Adipocyte (in vitro differentiated cells): Measurements from ENCODE around the gene CHPF.

Experiments
- DNase-seq: peaks from one replicate; pipeline ENCODE4 v3.0.0-alpha.2; 2015; ENCODE audit warnings: low read depth
- H3K27me3 ChIP-seq: replicated peaks from 2 replicates; pipeline ENCODE4 v1.7.0; 2013; ENCODE audit warnings: mild to moderate bottlenecking, low read length, moderate library complexity; ENCODE audit not compliant: control insufficient read depth, insufficient read depth
- H3K36me3 ChIP-seq: 2 replicates; pipeline ENCODE4 v1.7.0; 2013; ENCODE audit warnings: low read length, mild to moderate bottlenecking, moderate library complexity; ENCODE audit not compliant: control insufficient read depth, insufficient read depth, severe bottlenecking
- H3K4me1 ChIP-seq: 2 replicates; pipeline ENCODE4 v1.7.0; 2013; ENCODE audit warnings: mild to moderate bottlenecking, low read length, moderate library complexity; ENCODE audit not compliant: control insufficient read depth, insufficient read depth
- H3K4me3 ChIP-seq: 2 replicates; pipeline ENCODE4 v1.7.0; 2013; ENCODE audit warnings: mild to moderate bottlenecking, low read length, moderate library complexity
- H3K9ac ChIP-seq: 2 replicates; pipeline ENCODE4 v1.7.0; 2013; ENCODE audit warnings: mild to moderate bottlenecking, low read length, moderate library complexity
- H3K9me3 ChIP-seq: 2 replicates; pipeline ENCODE4 v1.7.0; 2013; ENCODE audit warnings: mild to moderate bottlenecking, low read length, moderate library complexity; ENCODE audit not compliant: control insufficient read depth

CHPF gene

GRCh38 chr2:219536967-219537366 lies 6.6 kb downstream of the CHPF start:
- Histone ChIP-seq H3K36me3 (peaks cover 25% of the 10 kb centered on the region), H3K27me3 (peaks cover 13% of the 10 kb centered on the region), H3K9me3 (no peaks in the 10 kb centered on the region), H3K4me1 (peaks cover 16% of the 10 kb centered on the region), H3K4me3 (no peak overlapping the region), H3K9ac (no peak overlapping the region)
- DNase-seq = no peak

GRCh38 chr2:219536425-219536824 lies 7.2 kb downstream of the CHPF start:
- peaks cover 13% of the 10 kb centered on the region for H3K4me1 ChIP-seq
- peaks cover 17% of the 10 kb centered on the region for H3K27me3 ChIP-seq
- H3K36me3 ChIP-seq = peaks cover 25% of the 10 kb centered on the region
- DNase-seq = no peak
- H3K9me3 ChIP-seq = no peaks in the 10 kb centered on the region
- H3K9ac ChIP-seq = no peak overlapping the region
- no peak overlapping the region for H3K4me3 ChIP-seq

GRCh38 chr2:219533930-219534661 lies 9.5 kb downstream of the CHPF start:
- Histone ChIP-seq H3K9me3 (no peaks in the 10 kb centered on the region), H3K4me1 (peaks cover 16% of the 10 kb centered on the region), H3K36me3 (peaks cover 2% of the 10 kb centered on the region), H3K9ac (no peak overlapping the region), H3K27me3 (peaks cover 34% of the 10 kb centered on the region), H3K4me3 (no peak overlapping the region)
- DNase-seq = no peak

- H3K9ac ChIP-seq = no peak overlapping the region
- no peaks in the 10 kb centered on the region for H3K36me3 ChIP-seq
- peaks cover 45% of the 10 kb centered on the region for H3K27me3 ChIP-seq
- H3K4me3 ChIP-seq = no peak overlapping the region
- peaks cover 3% of the 10 kb centered on the region for H3K4me1 ChIP-seq
- no peak for DNase-seq
- H3K9me3 ChIP-seq = no peaks in the 10 kb centered on the region
These were observed 11.3 kb downstream of the CHPF start for GRCh38 chr2:219532378-219532649.

- H3K4me1 ChIP-seq = peaks cover 3% of the 10 kb centered on the region
These were observed 11.8 kb downstream of the CHPF start for GRCh38 chr2:219531639-219532377.

GRCh38 chr2:219530048-219530963 lies 13.3 kb downstream of the CHPF start:
- H3K4me3 ChIP-seq = peak overlapping the region; percentile 56
- H3K4me1 ChIP-seq = peaks cover 3% of the 10 kb centered on the region

More at GRCh38 chr2:219531639-219532377, 11.8 kb downstream of the CHPF start:
- Histone ChIP-seq H3K27me3 (peaks cover 50% of the 10 kb centered on the region), H3K9me3 (no peaks in the 10 kb centered on the region), H3K36me3 (no peaks in the 10 kb centered on the region), H3K4me3 (no peak overlapping the region), H3K9ac (no peak overlapping the region)
- no peak for DNase-seq

GRCh38 chr2:219527472-219527871 lies 16.1 kb downstream of the CHPF start:
- no peaks in the 10 kb centered on the region for H3K9me3 ChIP-seq
- H3K4me1 ChIP-seq = peaks cover 3% of the 10 kb centered on the region
- peaks cover 53% of the 10 kb centered on the region for H3K27me3 ChIP-seq
- no peaks in the 10 kb centered on the region for H3K36me3 ChIP-seq
- H3K9ac ChIP-seq = no peak overlapping the region
- no peak overlapping the region for H3K4me3 ChIP-seq
- DNase-seq = no peak

More at GRCh38 chr2:219530048-219530963, 13.3 kb downstream of the CHPF start:
- peak; percentile 94 for DNase-seq
- Histone ChIP-seq H3K9me3 (no peaks in the 10 kb centered on the region), H3K9ac (peak overlapping the region; percentile 35), H3K36me3 (no peaks in the 10 kb centered on the region), H3K27me3 (peaks cover 57% of the 10 kb centered on the region)

- Histone ChIP-seq H3K9ac (no peak overlapping the region), H3K9me3 (no peaks in the 10 kb centered on the region), H3K4me3 (no peak overlapping the region), H3K27me3 (peaks cover 50% of the 10 kb centered on the region), H3K36me3 (no peaks in the 10 kb centered on the region), H3K4me1 (peaks cover 4% of the 10 kb centered on the region)
- no peak for DNase-seq
These were observed 16.6 kb downstream of the CHPF start for GRCh38 chr2:219527076-219527394.

- no peak for DNase-seq
- Histone ChIP-seq H3K9me3 (no peaks in the 10 kb centered on the region), H3K9ac (no peak overlapping the region), H3K36me3 (no peaks in the 10 kb centered on the region), H3K4me1 (peaks cover 10% of the 10 kb centered on the region), H3K27me3 (peaks cover 48% of the 10 kb centered on the region), H3K4me3 (no peak overlapping the region)
These were observed 17.1 kb downstream of the CHPF start for GRCh38 chr2:219526320-219527075.

- Histone ChIP-seq H3K36me3 (no peaks in the 10 kb centered on the region), H3K4me3 (no peak overlapping the region), H3K9ac (no peak overlapping the region), H3K4me1 (peaks cover 14% of the 10 kb centered on the region), H3K9me3 (no peaks in the 10 kb centered on the region), H3K27me3 (peaks cover 43% of the 10 kb centered on the region)
- no peak for DNase-seq
These were observed 17.9 kb downstream of the CHPF start for GRCh38 chr2:219525533-219526232.
